Caco-2 (cell line): Measurements from ENCODE around the gene DCTD. TPM values are rescaled to one million over a fixed set of nuclear protein-coding genes. Genes with fewer than 3 reads are reported as not detected.

ENCODE experiments used
- BruUV-seq: library from RNA; stranded (reverse); fragments of 400-500 nt; replicated peaks from 2 replicates; lab custom pipeline; 2021; lab: Mats Ljungman, UMichigan
- CTCF ChIA-PET: fragments of 300-600 bp; sonication (Branson Sonifier 250); formaldehyde crosslinking; loops from one replicate; lab custom pipeline; 2022; ENCODE audit warnings: antibody characterized with exemption; lab: Charles Lee
- POLR2A ChIA-PET: fragments of 300-600 bp; sonication (Branson Sonifier 250); formaldehyde crosslinking; loops from one replicate; lab custom pipeline; 2022; ENCODE audit warnings: antibody characterized with exemption; lab: Charles Lee
- DNase-seq, 2 experiments: peaks; one replicate each; pipeline versions ENCODE4 v3.0.0 to v3.0.0-alpha.2; 2020 to 2022
- H3K27me3 ChIP-seq: replicated peaks from 2 replicates; pipeline ENCODE4 v1.6.0; 2011; ENCODE audit warnings: low read length; ENCODE audit not compliant: control insufficient read depth, insufficient read depth
- H3K36me3 ChIP-seq: 2 replicates; pipeline ENCODE4 v1.5.1; 2011; ENCODE audit warnings: low read length; ENCODE audit not compliant: control insufficient read depth, insufficient read depth
- H3K4me1 ChIP-seq: fragments of 250-450 bp; sonication (Bioruptor Pico); 2 replicates; pipeline ENCODE4 v1.5.1; 2020; ENCODE audit warnings: mild to moderate bottlenecking
- H3K4me3 ChIP-seq: 2 replicates; pipeline ENCODE4 v1.5.1; 2011; ENCODE audit warnings: low read depth, mild to moderate bottlenecking, control low read depth, low read length
- H3K9me3 ChIP-seq: fragments of 250-450 bp; sonication (Bioruptor Pico); 2 replicates; pipeline ENCODE4 v1.5.1; 2020; ENCODE audit warnings: mild to moderate bottlenecking, moderate library complexity
- H3K27ac Mint-ChIP-seq: one replicate; pipeline ENCODE4 v1.8.0; 2022; ENCODE audit warnings: mixed read lengths; ENCODE audit not compliant: unreplicated experiment
- H3K27me3 Mint-ChIP-seq: one replicate; pipeline ENCODE4 v1.8.0; 2022; ENCODE audit warnings: mixed read lengths; ENCODE audit not compliant: insufficient read depth, unreplicated experiment
- H3K36me3 Mint-ChIP-seq: one replicate; pipeline ENCODE4 v1.8.0; 2022; ENCODE audit warnings: mild to moderate bottlenecking, mixed read lengths; ENCODE audit not compliant: insufficient read depth, unreplicated experiment
- H3K4me1 Mint-ChIP-seq: one replicate; pipeline ENCODE4 v1.8.0; 2022; ENCODE audit warnings: low read depth, mixed read lengths; ENCODE audit not compliant: unreplicated experiment
- H3K4me3 Mint-ChIP-seq: one replicate; pipeline ENCODE4 v1.8.0; 2022; ENCODE audit warnings: mild to moderate bottlenecking, moderate library complexity, mixed read lengths; ENCODE audit not compliant: unreplicated experiment
- H3K9me3 Mint-ChIP-seq: one replicate; pipeline ENCODE4 v1.8.0; 2022; ENCODE audit warnings: mixed read lengths; ENCODE audit not compliant: unreplicated experiment
- intact Hi-C: fragments of 100-400 bp; cut with micrococcal nuclease; formaldehyde crosslinking; loops from one replicate; pipeline ENCODE4 v1.10.0; 2022; ENCODE audit not compliant: unreplicated experiment
- total RNA-seq: library from RNA; stranded (reverse); gene quantifications from 2 replicates; pipeline ENCODE4 v1.2.3, GENCODE V29; 2022
- TF ChIP-seq, protein P1 (sequence below), 2 experiments: fragments of 200-600 bp in 1 of 2; IDR thresholded peaks; 1 replicate in 1 of 2; 2 replicates in 1 of 2; pipeline versions ENCODE4 v1.5.1 to v1.8.0; 2011 to 2022; ENCODE audit warnings: antibody characterized with exemption in 1 of 2, control low read depth in 1 of 2, inconsistent platforms in 1 of 2, low read depth in 1 of 2, low read length in 1 of 2, mild to moderate bottlenecking in 1 of 2, moderate library complexity in 1 of 2; ENCODE audit not compliant: insufficient read depth in 1 of 2, severe bottlenecking in 1 of 2, unreplicated experiment in 1 of 2

Gene DCTD
- total RNA-seq, 1 experiment from 2014 or later: 79.0 TPM

DNA sequence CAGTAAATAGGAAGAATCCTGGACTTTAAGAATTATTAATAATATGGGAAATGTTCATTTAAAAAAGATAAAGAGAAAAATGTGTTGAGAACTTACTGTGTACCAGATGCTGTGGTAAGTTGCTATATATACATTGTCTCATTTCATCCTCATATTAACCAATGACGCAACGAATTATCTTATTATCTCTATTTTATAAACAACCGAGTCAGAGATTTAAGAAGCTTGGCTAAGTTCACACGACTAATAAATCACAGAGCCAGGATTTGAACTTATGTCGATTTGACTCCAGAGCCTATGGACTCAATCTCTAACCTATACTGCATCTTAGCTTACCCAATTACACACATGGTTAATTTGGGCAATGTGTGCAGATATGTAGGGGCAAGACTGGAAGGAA lies 15.5 kb upstream of the DCTD start:
- H3K27ac Mint-ChIP-seq: no peak overlapping the region
- no peaks in the 10 kb centered on the region for H3K4me1 Mint-ChIP-seq
- H3K27me3 Mint-ChIP-seq: no peaks in the 10 kb centered on the region
- no peaks in the 10 kb centered on the region for H3K36me3 Mint-ChIP-seq
- H3K4me3 ChIP-seq: no peak overlapping the region
- TF ChIP-seq, protein P1, sequence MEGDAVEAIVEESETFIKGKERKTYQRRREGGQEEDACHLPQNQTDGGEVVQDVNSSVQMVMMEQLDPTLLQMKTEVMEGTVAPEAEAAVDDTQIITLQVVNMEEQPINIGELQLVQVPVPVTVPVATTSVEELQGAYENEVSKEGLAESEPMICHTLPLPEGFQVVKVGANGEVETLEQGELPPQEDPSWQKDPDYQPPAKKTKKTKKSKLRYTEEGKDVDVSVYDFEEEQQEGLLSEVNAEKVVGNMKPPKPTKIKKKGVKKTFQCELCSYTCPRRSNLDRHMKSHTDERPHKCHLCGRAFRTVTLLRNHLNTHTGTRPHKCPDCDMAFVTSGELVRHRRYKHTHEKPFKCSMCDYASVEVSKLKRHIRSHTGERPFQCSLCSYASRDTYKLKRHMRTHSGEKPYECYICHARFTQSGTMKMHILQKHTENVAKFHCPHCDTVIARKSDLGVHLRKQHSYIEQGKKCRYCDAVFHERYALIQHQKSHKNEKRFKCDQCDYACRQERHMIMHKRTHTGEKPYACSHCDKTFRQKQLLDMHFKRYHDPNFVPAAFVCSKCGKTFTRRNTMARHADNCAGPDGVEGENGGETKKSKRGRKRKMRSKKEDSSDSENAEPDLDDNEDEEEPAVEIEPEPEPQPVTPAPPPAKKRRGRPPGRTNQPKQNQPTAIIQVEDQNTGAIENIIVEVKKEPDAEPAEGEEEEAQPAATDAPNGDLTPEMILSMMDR (IDR thresholded peaks at IDR 0.05; ENCODE audit: insufficient read depth in 1 of 2, low read depth in 1 of 2, low read length in 1 of 2, severe bottlenecking in 1 of 2, unreplicated experiment in 1 of 2): no peak
- no peaks in the 10 kb centered on the region for H3K36me3 ChIP-seq
- no peaks in the 10 kb centered on the region for H3K9me3 Mint-ChIP-seq
- no peak for DNase-seq
- H3K4me1 ChIP-seq: 0 out of 2 replicates have a peak, but pooled peaks cover 7% of the 10 kb centered on the region
- H3K27me3 ChIP-seq: no peaks in the 10 kb centered on the region
- no peaks in the 10 kb centered on the region for H3K9me3 ChIP-seq
- CTCF ChIA-PET: no interaction called here
- POLR2A ChIA-PET: no interaction called here
- BruUV-seq: no TSS peak
- H3K4me3 Mint-ChIP-seq: no peak overlapping the region
- intact Hi-C loops: no loop called here

GRCh38 chr4:182931691-182932345 lies 14.6 kb upstream of the DCTD start:
- no peaks in the 10 kb centered on the region for H3K9me3 Mint-ChIP-seq
- H3K36me3 Mint-ChIP-seq: no peaks in the 10 kb centered on the region
- H3K4me1 Mint-ChIP-seq: no peaks in the 10 kb centered on the region
- ChIA-PET POLR2A (no interaction called here), CTCF (no interaction called here)
- intact Hi-C loops: no loop called here
- no peak overlapping the region for H3K27ac Mint-ChIP-seq
- H3K27me3 ChIP-seq: no peaks in the 10 kb centered on the region
- H3K9me3 ChIP-seq: no peaks in the 10 kb centered on the region
- TF ChIP-seq, protein P1 (IDR thresholded peaks at IDR 0.05; ENCODE audit: insufficient read depth in 1 of 2, low read depth in 1 of 2, low read length in 1 of 2, severe bottlenecking in 1 of 2, unreplicated experiment in 1 of 2): no peak
- H3K36me3 ChIP-seq: no peaks in the 10 kb centered on the region
- 0 out of 2 replicates have a peak, but pooled peaks cover 7% of the 10 kb centered on the region for H3K4me1 ChIP-seq
- H3K27me3 Mint-ChIP-seq: no peaks in the 10 kb centered on the region
- no peak overlapping the region for H3K4me3 ChIP-seq
- DNase-seq: no peak
- BruUV-seq: no TSS peak
- no peak overlapping the region for H3K4me3 Mint-ChIP-seq

DNA sequence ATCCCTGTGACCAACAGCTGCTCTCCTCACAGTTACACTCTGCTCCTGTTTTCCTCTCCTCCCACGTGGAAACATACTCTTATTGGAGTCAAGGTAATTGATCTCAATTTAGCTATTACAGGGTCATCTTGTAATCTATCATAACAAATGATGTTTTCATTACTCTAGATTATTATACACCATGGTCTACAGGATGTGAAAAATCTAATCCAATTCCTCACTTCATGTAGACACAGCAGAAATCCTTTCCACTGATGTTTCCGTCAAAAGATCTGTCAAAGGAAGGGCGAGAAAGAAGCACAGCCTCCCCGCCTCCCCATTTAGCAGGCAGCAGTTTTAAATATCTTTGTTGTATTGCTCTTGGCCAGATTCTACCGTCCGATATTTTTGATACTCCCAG lies 13.7 kb upstream of the DCTD start:
- intact Hi-C loops: no loop called here
- Mint-ChIP-seq H3K4me1 (no peaks in the 10 kb centered on the region), H3K27me3 (no peaks in the 10 kb centered on the region), H3K4me3 (no peak overlapping the region), H3K36me3 (no peaks in the 10 kb centered on the region), H3K27ac (no peak overlapping the region), H3K9me3 (no peaks in the 10 kb centered on the region)
- ChIA-PET POLR2A (no interaction called here), CTCF (interaction anchor here (0.5 kb wide), 1 partner anchor 19 kb away, joined by 4 read pairs; no protein-coding TSS in a partner anchor)
- H3K9me3 ChIP-seq: no peaks in the 10 kb centered on the region
- no peaks in the 10 kb centered on the region for H3K36me3 ChIP-seq
- H3K4me1 ChIP-seq: 0 out of 2 replicates have a peak, but pooled peaks cover 7% of the 10 kb centered on the region
- no peak overlapping the region for H3K4me3 ChIP-seq
- DNase-seq: no peak
- BruUV-seq: no TSS peak
- H3K27me3 ChIP-seq: no peaks in the 10 kb centered on the region
- TF ChIP-seq, protein P1 (IDR thresholded peaks at IDR 0.05; ENCODE audit: insufficient read depth in 1 of 2, low read depth in 1 of 2, low read length in 1 of 2, severe bottlenecking in 1 of 2, unreplicated experiment in 1 of 2): no peak
